ENCODE measurements around the gene PVALB.
"Not testable (repeated sequence)": the region's sequence is repeated elsewhere in the genome, so short reads cannot be mapped to it uniquely, and the experiment has no call there.

The PVALB gene

GRCh38 chr22:36755316-36755715 is 61.5 kb downstream of the PVALB start:
- ChIA-PET POLR2A (no interaction called here), CTCF (interaction anchor here (1.0 to 13.3 kb wide), 6 partner anchors 8 to 222 kb away, joined by 3 to 176 read pairs (median 13); partner anchors contain the start of gene IFT27)
- H3K4me3 ChIP-seq (ENCODE audit: low read depth, low read length), result no peak overlapping the region
- no peak for DNase-seq (ENCODE audit: low read depth, low spot score)
- no peak for TF ChIP-seq CTCF (IDR thresholded peaks at IDR 0.05; ENCODE audit: insufficient read depth, low read length, missing control alignments)

- POLR2A ChIA-PET; H3K4me3 ChIP-seq (ENCODE audit: low read depth, low read length); DNase-seq (ENCODE audit: low read depth, low spot score): not testable (repeated sequence)
- CTCF ChIA-PET, result interaction anchor here (1.2 to 13.3 kb wide), 4 partner anchors 8 to 18 kb away, joined by 3 to 176 read pairs (median 34); partner anchors contain the start of gene IFT27
Measured at GRCh38 chr22:36754881-36755280, 62.0 kb downstream of the PVALB start.

- no peak overlapping the region for H3K4me3 ChIP-seq (ENCODE audit: low read depth, low read length)
- no peak for DNase-seq (ENCODE audit: low read depth, low spot score)
- ChIA-PET POLR2A (no interaction called here), CTCF (no interaction called here)
- no peak for TF ChIP-seq CTCF (IDR thresholded peaks at IDR 0.05; ENCODE audit: insufficient read depth, low read length, missing control alignments)
Measured at GRCh38 chr22:36753916-36754315, 62.9 kb downstream of the PVALB start.

GRCh38 chr22:36753120-36753802 is 63.6 kb downstream of the PVALB start:
- H3K4me3 ChIP-seq (ENCODE audit: low read depth, low read length), result no peak overlapping the region
- ChIA-PET POLR2A (no interaction called here), CTCF (interaction anchor here (0.7 to 1.3 kb wide), 2 partner anchors 103 to 206 kb away, joined by 3 to 4 read pairs; no protein-coding TSS in a partner anchor)
- no peak for TF ChIP-seq CTCF (IDR thresholded peaks at IDR 0.05; ENCODE audit: insufficient read depth, low read length, missing control alignments)
- no peak for DNase-seq (ENCODE audit: low read depth, low spot score)
